ENCODE measurements around the gene RHCE. TPM values are rescaled to one million over a fixed set of nuclear protein-coding genes. Genes with fewer than 3 reads are reported as not detected.

RHCE gene
- total RNA-seq, 2 experiments from 2014 or later = 0.63 TPM; not detected in 1

DNA sequence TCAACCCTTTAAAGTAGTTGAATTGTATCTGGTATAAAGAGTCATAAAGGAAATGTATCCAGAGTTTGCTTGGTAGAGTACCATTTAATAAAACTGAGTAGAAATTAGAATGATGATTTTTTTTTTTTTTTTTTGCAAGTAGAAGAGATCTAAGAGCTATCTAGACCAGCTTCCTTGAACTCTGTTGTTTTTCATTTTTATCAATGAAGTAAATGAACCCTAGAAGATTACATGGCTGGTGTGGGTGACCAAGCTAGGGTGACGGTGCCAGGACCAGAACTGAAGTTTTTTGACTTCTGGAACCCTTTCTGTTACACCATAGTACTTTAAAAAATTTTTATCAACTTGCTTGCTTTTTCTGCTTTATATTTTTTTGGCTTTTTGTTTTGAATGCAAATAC is 47.0 kb upstream of the RHCE start:
- H3K4me2 ChIP-seq (ENCODE audit: low read length) = no peak overlapping the region
- H3K4me1 ChIP-seq (ENCODE audit: insufficient read depth, low read length, poor library complexity, severe bottlenecking) = no peaks in the 10 kb centered on the region
- H3K27ac ChIP-seq (ENCODE audit: low read depth, low read length, poor library complexity, severe bottlenecking) = no peak overlapping the region
- H3K36me3 ChIP-seq (ENCODE audit: insufficient read depth, low read length) = peaks cover 13% of the 10 kb centered on the region
- H2AFZ ChIP-seq (ENCODE audit: low read length) = no peak overlapping the region
- H3K4me3 ChIP-seq (ENCODE audit: low read depth, low read length, poor library complexity, severe bottlenecking) = no peak overlapping the region
- ChIA-PET POLR2A (interaction anchor here (0.6 to 0.7 kb wide), 4 partner anchors 17 to 371 kb away, joined by 3 to 5 read pairs (median 3); no protein-coding TSS in a partner anchor), CTCF (ENCODE audit: unreplicated experiment) (no interaction called here)
- TF ChIP-seq, protein P1, sequence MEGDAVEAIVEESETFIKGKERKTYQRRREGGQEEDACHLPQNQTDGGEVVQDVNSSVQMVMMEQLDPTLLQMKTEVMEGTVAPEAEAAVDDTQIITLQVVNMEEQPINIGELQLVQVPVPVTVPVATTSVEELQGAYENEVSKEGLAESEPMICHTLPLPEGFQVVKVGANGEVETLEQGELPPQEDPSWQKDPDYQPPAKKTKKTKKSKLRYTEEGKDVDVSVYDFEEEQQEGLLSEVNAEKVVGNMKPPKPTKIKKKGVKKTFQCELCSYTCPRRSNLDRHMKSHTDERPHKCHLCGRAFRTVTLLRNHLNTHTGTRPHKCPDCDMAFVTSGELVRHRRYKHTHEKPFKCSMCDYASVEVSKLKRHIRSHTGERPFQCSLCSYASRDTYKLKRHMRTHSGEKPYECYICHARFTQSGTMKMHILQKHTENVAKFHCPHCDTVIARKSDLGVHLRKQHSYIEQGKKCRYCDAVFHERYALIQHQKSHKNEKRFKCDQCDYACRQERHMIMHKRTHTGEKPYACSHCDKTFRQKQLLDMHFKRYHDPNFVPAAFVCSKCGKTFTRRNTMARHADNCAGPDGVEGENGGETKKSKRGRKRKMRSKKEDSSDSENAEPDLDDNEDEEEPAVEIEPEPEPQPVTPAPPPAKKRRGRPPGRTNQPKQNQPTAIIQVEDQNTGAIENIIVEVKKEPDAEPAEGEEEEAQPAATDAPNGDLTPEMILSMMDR (conservative IDR thresholded peaks at IDR 0.05; ENCODE audit: low read length) = no peak
- TF ChIP-seq EZH2phosphoT487 (IDR thresholded peaks at IDR 0.05; ENCODE audit: borderline replicate concordance, low read depth, low read length) = no peak
- H3K9me3 ChIP-seq (ENCODE audit: low read length) = no peaks in the 10 kb centered on the region
- BruUV-seq (replicated peaks) = no TSS peak
- DNase-seq (ENCODE audit: low spot score) = no peak
- no peaks in the 10 kb centered on the region for H3K79me2 ChIP-seq (ENCODE audit: insufficient read depth, low read depth, low read length)
- intact Hi-C loops (cut with micrococcal nuclease; ENCODE audit: unreplicated experiment) = no loop called here
- H4K20me1 ChIP-seq (ENCODE audit: insufficient read depth, low read length) = no peaks in the 10 kb centered on the region
- H3K9me2 ChIP-seq (ENCODE audit: insufficient read depth, low read length) = no peaks in the 10 kb centered on the region

DNA sequence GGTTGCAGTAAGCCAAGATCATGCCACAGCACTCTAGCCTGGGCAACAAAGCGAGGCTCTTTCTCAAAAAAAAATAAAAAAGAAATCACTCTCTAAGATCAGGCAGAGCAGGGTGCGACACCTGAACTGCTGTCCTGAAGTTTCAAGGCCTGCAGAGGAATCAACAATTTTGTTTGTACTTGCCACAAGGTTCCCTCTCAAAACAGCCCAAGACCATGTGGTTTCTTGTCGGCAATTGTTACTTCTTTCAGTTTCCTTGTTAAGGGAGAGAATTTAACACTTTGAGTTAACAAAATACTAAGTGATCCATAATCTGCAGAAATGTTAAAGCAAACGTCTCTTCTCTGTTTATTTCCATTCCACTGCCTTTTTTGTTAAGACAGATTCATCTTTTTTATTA is 46.6 kb upstream of the RHCE start:
- Histone ChIP-seq H3K9me2 (ENCODE audit: insufficient read depth, low read length) (no peaks in the 10 kb centered on the region), H3K79me2 (ENCODE audit: insufficient read depth, low read depth, low read length) (no peaks in the 10 kb centered on the region), H3K36me3 (ENCODE audit: insufficient read depth, low read length) (peaks cover 13% of the 10 kb centered on the region), H3K27ac (ENCODE audit: low read depth, low read length, poor library complexity, severe bottlenecking) (no peak overlapping the region), H3K4me1 (ENCODE audit: insufficient read depth, low read length, poor library complexity, severe bottlenecking) (no peaks in the 10 kb centered on the region), H4K20me1 (ENCODE audit: insufficient read depth, low read length) (no peaks in the 10 kb centered on the region), H3K4me3 (ENCODE audit: low read depth, low read length, poor library complexity, severe bottlenecking) (no peak overlapping the region), H3K4me2 (ENCODE audit: low read length) (no peak overlapping the region), H3K9me3 (ENCODE audit: low read length) (no peaks in the 10 kb centered on the region), H2AFZ (ENCODE audit: low read length) (no peak overlapping the region)
- POLR2A ChIA-PET = interaction anchor here (0.6 kb wide), 1 partner anchor 72 kb away, joined by 3 read pairs; no protein-coding TSS in a partner anchor
- BruUV-seq (replicated peaks) = no TSS peak
- CTCF ChIA-PET (ENCODE audit: unreplicated experiment) = no interaction called here
- intact Hi-C loops (cut with micrococcal nuclease; ENCODE audit: unreplicated experiment) = no loop called here
- TF ChIP-seq EZH2phosphoT487 (IDR thresholded peaks at IDR 0.05; ENCODE audit: borderline replicate concordance, low read depth, low read length) = no peak
- TF ChIP-seq, protein P1 (conservative IDR thresholded peaks at IDR 0.05; ENCODE audit: low read length) = no peak
- no peak for DNase-seq (ENCODE audit: low spot score)

DNA sequence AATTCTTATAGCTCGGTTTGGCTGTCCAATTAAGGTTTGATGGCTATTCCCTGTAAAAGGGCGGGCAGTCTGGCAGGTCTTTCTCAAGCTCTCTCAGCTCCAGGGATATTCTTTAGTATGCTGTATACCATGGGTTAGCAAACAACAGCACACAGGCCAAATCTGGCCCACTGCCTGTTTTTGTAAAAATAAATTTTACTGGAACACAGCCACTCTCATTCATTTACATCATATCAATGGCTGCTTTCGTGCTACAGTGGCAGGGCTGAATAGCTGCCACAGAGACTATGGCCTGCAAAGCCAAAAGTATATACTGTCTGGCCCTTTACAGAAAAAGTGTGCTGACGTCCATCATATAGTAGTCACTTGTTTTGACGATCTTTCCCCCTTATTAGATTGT is 42.1 kb upstream of the RHCE start:
- Histone ChIP-seq H4K20me1 (ENCODE audit: insufficient read depth, low read length) (no peaks in the 10 kb centered on the region), H3K9me3 (ENCODE audit: low read length) (no peaks in the 10 kb centered on the region), H3K79me2 (ENCODE audit: insufficient read depth, low read depth, low read length) (no peaks in the 10 kb centered on the region), H3K36me3 (ENCODE audit: insufficient read depth, low read length) (peaks cover 44% of the 10 kb centered on the region), H3K27ac (ENCODE audit: low read depth, low read length, poor library complexity, severe bottlenecking) (no peak overlapping the region), H2AFZ (ENCODE audit: low read length) (no peak overlapping the region), H3K4me3 (ENCODE audit: low read depth, low read length, poor library complexity, severe bottlenecking) (no peak overlapping the region), H3K4me2 (ENCODE audit: low read length) (no peak overlapping the region), H3K4me1 (ENCODE audit: insufficient read depth, low read length, poor library complexity, severe bottlenecking) (no peaks in the 10 kb centered on the region), H3K9me2 (ENCODE audit: insufficient read depth, low read length) (no peaks in the 10 kb centered on the region)
- DNase-seq (ENCODE audit: low spot score) = no peak
- TF ChIP-seq EZH2phosphoT487 (IDR thresholded peaks at IDR 0.05; ENCODE audit: borderline replicate concordance, low read depth, low read length) = no peak
- TF ChIP-seq, protein P1 (conservative IDR thresholded peaks at IDR 0.05; ENCODE audit: low read length) = no peak
- ChIA-PET POLR2A (no interaction called here), CTCF (ENCODE audit: unreplicated experiment) (no interaction called here)
- intact Hi-C loops (cut with micrococcal nuclease; ENCODE audit: unreplicated experiment) = no loop called here
- no TSS peak for BruUV-seq (replicated peaks)
